ENCODE results near the gene TAF11L14.
"Not testable (repeated sequence)": the region's sequence is repeated elsewhere in the genome, so short reads cannot be mapped to it uniquely, and the experiment has no call there.

TAF11L14 gene

DNA sequence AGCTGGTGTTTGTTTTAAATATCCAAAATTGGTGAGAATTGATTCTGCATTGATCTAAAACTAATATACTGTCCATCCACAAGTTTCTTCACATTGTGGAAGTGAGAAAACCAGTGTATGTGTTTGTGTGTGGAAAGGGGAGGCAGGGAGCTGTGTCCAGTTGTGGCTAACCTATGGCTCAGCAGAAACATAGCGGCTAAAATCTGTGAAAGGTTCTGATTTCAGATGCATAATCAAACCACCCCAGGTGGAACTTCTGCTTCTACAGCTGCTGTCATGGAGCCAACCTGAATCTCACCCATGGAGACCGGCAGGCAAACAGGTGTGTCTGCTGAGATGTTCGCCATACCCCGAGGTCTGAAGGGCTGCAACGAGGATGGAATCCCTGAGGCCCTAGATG, at the start of gene TAF11L14:
TAF11L14 (plus strand) TSS at position 301 of the 400 bp plus-strand sequence.
- no peak for DNase-seq

DNA sequence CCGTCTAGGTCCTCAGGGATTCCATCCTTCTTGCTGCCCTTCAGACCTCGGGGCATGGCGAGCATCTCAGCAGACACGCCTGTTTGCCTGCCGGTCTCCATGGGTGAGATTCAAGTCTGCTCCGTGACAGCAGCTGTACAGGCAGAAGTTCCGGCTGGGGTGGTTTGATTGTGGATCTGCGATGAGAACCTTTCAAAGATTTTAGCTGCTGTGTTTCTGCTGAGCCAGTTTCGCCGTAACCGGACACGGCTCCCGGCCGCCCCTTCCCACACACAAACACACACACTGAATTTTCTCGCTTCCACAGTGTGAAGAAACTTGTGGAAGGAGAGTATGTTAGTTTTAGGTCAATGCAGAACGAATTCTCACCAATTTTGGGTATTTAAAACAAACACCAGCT, 48.6 kb upstream of the TAF11L14 start, which contains the start of gene TAF11L7:
TAF11L7 (minus strand) TSS at position 101 of the 400 bp plus-strand sequence.
- DNase-seq = not testable (repeated sequence)

DNA sequence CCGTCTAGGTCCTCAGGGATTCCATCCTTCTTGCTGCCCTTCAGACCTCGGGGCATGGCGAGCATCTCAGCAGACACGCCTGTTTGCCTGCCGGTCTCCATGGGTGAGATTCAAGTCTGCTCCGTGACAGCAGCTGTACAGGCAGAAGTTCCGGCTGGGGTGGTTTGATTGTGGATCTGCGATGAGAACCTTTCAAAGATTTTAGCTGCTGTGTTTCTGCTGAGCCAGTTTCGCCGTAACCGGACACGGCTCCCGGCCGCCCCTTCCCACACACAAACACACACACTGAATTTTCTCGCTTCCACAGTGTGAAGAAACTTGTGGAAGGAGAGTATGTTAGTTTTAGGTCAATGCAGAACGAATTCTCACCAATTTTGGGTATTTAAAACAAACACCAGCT, 43.4 kb upstream of the TAF11L14 start, which contains the start of gene TAF11L8:
TAF11L8 (minus strand) TSS at position 101 of the 400 bp plus-strand sequence.
- not testable (repeated sequence) for DNase-seq

DNA sequence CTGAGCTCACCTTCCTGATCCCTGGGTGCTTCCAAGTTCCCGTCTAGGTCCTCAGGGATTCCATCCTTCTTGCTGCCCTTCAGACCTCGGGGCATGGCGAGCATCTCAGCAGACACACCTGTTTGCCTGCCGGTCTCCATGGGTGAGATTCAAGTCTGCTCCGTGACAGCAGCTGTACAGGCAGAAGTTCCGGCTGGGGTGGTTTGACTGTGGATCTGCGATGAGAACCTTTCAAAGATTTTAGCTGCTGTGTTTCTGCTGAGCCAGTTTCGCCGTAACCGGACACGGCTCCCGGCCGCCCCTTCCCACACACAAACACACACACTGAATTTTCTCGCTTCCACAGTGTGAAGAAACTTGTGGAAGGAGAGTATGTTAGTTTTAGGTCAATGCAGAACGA, 40.0 kb upstream of the TAF11L14 start, which contains the start of gene TAF11L9:
TAF11L9 (minus strand) TSS at position 140 of the 400 bp plus-strand sequence.
- DNase-seq = not testable (repeated sequence)

DNA sequence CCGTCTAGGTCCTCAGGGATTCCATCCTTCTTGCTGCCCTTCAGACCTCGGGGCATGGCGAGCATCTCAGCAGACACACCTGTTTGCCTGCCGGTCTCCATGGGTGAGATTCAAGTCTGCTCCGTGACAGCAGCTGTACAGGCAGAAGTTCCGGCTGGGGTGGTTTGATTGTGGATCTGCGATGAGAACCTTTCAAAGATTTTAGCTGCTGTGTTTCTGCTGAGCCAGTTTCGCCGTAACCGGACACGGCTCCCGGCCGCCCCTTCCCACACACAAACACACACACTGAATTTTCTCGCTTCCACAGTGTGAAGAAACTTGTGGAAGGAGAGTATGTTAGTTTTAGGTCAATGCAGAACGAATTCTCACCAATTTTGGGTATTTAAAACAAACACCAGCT, 36.5 kb upstream of the TAF11L14 start, which contains the start of gene TAF11L10:
TAF11L10 (minus strand) TSS at position 101 of the 400 bp plus-strand sequence.
- DNase-seq = not testable (repeated sequence)

DNA sequence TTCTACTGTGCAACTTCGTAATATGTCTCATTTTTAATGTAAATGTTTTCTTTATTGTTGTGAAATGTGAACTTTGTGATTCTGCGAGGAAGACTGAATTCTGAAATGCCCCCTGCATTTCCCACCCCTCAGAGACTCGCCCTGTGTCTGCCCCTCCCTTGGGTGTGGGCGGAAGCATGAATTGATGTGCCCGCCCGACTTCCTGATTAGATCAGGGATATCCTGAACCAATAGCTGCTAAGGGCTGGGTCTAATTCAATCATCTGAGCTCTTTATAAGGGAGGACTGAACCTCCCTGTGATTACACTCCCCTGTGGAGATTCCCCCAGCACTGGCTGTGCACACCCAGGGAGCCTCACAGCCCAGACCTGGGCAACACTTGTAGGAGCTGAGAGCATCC, 30.4 kb upstream of the TAF11L14 start, which contains the start of gene TAF11L11:
TAF11L11 (plus strand) TSS at position 304 of the 400 bp plus-strand sequence.
- not testable (repeated sequence) for DNase-seq

DNA sequence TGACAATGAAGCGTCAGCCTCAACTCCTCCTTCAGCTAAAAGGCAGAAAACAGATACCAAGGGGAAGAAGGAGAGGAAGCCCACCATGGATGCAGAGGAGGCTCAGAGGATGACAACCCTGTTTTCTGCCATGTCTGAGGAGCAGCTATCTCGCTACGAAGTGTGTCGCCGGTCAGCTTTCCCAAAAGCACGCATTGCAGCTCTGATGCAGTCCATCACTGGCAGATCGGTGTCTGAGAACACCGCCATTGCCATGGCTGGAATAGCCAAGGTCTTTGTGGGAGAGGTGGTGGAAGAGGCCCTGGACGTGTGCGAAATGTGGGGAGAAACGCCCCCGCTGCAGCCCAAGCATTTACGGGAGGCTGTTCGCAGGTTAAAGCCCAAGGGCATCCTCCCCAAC, 29.3 kb upstream of the TAF11L14 start:
- no peak for DNase-seq

DNA sequence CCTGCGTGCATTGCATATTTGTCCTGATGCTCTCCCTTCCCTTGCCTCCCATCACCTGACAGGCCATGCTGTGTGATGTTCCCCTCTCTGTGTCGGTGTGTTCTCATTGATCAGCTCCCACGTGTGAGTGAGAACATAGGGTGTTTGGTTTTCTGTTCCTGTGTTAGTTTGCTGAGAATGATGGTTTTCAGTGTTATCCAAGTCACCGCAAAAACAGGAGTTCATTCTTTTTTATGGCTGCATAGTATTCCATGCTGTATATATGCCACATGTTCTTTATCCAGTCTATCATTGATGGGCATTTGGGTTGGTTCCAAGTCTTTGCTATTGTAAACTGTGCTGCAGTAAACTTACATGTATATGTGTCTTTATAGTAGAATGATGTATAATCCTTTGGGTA, 26.8 kb upstream of the TAF11L14 start:
- not testable (repeated sequence) for DNase-seq

DNA sequence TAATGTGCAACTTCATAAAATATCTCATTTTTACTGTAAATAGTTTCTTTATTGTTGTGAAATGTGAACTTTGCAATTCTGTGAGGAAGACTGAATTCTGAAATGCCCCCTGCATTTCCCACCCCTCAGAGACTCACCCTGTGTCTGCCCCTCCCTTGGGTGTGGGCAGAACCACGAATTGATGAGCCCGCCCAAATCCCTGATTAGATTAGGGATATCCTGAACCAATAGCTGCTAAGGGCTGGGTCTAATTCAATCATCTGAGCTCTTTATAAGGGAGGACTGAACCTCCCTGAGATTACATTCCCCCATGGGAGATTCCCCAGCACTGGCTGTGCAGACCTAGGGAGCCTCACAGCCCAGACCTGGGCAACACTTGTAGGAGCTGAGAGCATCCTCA, 24.2 kb upstream of the TAF11L14 start, which contains the start of gene TAF11L12:
TAF11L12 (plus strand) TSS at position 301 of the 400 bp plus-strand sequence.
- not testable (repeated sequence) for DNase-seq

DNA sequence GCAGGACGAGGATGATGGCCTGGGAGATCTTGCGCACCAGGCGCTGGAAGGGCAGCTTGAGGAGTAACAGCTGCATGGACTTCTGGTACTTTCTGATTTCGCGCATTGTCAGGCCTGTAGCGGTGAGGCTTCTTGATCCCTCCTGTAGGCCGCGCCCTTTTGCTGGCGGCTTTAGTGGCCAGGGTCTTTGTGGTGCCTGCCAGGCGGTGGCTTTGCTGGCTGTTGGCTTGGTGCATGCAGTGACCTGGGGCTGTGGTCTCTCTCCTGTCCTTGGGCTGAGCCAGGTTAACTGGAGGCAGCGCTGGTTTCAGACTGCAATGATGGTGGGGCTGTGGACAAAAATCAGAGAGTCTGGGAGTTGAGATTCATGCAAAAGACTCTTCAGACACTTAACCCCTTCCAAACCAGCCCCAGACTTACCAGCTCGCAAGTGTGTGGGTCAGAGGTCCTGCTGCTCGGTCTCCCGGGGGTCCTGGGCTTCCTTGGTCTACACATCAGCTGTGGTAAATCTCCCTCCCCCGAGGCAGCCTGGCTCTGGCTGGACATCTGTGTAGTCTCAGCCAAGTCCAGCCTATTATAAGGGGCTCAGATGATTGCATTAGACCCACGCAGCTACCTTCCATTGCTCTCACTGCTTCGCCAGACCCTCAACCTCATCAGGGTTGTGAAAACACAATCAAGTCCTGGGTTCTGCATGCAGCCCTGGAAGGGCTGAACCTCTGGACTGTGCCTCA, 19.2 kb upstream of the TAF11L14 start:
- no peak for DNase-seq

DNA sequence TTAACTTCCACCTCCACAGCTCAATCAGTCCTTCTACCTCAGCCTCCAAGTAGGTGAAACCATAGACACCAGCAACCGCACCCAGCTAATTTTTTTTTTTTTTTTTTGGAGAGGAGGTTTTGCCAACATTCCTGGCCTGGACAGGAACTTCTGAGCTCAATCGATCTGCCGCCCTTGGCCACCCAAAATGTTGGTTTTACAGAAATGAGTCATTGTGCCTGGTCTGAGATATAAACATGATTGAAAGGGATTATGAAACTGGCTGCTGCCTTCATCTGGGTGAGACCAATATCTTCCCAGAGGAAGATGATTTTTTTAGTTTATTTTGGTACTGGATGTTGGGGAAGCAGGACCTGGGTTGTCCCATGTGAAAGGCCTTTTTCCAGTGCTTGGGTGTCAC, 14.9 kb upstream of the TAF11L14 start:
- no peak for DNase-seq

DNA sequence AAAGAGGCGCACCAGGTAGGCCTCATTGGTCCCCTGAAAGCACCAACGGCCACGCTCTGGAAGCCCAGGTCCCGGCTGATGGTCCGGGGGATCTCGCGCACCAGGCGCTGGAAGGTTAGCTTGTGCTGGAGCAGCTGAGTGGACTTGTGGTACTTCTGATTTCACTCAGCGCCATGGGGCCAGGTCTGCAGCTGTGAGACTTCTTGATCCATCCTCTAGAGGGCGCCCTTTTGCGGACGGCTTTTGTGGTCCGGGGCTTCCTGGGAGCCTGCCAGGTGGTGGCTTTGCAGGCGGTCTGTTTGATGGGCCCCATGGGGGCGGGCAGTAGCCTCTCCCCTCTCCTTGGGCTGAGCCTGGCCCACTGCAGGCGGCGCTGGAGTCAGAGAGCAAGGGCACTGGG, 13.6 kb upstream of the TAF11L14 start:
- DNase-seq = no peak

DNA sequence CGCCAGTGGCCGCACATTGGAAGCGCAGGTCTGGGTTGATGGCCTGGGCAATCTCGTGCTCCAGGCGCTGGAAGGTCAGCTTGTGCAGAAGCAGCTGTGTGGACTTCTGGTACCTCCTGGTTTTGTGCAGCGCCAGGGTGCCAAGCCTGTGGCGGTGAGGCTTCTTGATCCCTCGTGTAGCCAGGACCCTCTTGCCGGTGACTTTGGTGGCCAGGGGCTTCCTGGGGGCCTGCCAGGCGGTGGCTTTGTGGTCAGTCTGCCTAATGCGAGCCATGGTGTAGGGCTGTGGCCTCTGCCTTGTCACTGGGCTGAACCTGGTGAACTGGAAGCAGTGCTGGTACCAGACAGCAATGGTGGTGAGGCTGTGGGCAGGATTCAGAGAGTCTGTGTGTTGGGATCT, 8.6 kb upstream of the TAF11L14 start:
- no peak for DNase-seq

DNA sequence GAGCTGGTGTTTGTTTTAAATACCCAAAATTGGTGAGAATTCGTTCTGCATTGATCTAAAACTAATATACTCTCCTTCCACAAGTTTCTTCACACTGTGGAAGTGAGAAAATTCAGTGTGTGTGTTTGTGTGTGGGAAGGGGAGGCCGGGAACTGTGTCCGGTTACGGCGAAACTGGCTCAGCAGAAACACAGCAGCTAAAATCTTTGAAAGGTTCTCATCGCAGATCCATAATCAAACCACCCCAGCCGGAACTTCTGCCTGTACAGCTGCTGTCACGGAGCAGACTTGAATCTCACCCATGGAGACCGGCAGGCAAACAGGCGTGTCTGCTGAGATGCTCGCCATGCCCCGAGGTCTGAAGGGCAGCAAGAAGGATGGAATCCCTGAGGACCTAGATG, 2.5 kb upstream of the TAF11L14 start, which contains the start of gene TAF11L13:
TAF11L13 (plus strand) TSS at position 301 of the 400 bp plus-strand sequence.
- DNase-seq = not testable (repeated sequence)

DNA sequence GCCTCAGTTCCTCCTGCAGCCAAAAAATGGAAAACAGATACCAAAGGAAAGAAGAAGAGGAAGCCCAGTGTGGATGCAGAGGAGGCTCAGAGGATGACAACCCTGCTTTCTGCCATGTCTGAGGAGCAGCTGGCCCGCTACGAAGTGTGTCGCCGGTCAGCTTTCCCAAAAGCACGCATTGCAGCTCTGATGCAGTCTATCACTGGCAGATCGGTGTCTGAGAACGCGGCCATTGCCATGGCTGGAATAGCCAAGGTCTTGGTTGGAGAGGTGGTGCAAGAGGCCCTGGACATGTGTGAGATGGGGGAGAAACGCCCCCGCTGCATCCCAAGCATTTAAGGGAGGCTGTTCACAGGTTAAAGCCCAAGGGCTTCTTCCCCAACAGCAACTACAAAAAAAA, 15.0 kb downstream of the TAF11L14 start:
- not testable (repeated sequence) for DNase-seq

DNA sequence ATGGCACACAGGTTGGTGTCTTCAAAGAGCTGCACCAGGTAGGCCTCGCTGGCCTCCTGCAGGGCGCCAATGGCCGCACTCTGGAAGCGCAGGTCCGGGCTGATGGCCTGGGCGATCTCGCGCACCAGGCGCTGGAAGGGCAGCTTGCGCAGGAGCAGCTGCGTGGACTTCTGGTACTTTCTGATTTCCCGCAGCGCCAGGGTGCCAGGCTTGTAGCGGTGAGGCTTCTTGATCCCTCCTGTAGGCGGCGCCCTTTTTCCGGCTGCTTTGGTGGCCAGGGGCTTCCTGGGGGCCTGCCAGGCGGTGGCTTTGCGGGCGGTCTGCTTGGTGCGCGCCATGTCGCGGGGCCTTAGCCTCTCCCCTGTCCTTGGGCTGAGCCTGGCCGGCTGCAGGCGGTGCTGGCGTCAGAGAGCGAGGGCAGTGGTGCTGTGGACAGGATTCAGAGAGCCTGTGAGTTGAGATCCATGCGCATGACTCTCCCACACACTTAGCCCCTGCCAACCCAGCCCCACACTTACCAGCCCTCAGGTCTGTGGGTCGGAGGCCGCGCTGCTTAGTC, 21.0 kb downstream of the TAF11L14 start:
- DNase-seq = not testable (repeated sequence)

DNA sequence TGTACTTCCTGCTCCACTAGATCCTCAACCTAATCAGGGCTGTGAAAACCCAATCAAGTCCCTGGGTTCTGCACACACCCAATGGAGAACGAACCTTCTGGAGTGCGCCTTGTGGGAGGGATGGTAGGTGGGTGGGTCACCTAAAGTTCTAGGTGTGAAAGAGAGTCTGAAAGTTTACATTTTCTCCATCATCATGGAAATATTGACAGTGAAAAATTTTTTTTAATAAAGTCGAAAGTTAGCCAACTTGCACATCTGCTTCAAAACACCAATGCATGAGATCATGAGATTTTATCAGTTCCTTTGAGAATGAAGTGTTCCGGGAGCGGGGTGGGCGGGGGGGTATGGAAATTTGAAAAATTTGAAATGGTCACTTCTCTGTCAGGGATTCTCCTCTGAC, 21.7 kb downstream of the TAF11L14 start:
- no peak for DNase-seq

DNA sequence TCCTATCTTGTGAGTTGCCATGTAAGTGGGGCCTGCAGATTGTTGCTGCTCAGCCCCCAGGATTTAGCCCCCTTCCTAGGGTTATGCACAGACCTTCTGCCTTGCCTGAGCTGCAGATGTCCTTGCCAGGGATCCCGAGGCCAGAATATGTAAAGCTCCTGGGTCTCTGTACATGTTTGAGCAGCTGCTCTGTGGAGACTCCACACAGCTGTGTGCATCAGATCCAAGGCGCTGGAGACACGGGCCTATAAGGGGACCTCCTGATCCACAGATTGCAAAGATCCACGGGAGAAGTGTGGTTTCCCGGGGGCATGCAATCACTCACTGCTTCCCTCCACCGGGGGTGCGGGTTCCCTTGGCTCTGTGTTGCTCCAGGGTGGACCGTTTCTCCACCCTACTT, 28.9 kb downstream of the TAF11L14 start:
- DNase-seq = peak; percentile 23

DNA sequence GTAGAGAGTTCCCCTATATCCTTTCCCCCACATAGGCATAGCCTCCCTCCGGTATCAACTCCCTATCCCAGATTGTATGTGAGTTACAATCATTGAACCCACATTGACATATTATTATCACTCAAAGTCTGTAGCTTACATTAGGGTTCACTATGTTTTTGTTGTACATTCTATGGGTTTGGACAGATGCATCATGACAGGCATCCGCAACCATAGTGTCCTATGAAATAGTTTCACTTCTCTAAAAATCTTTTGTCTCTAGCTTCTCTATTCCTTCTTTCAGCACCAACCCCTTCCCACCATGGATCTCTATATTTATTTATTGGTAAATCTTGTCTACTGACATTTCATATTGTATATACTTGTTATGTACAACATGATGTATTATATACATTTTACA, 31.6 kb downstream of the TAF11L14 start:
- no peak for DNase-seq

DNA sequence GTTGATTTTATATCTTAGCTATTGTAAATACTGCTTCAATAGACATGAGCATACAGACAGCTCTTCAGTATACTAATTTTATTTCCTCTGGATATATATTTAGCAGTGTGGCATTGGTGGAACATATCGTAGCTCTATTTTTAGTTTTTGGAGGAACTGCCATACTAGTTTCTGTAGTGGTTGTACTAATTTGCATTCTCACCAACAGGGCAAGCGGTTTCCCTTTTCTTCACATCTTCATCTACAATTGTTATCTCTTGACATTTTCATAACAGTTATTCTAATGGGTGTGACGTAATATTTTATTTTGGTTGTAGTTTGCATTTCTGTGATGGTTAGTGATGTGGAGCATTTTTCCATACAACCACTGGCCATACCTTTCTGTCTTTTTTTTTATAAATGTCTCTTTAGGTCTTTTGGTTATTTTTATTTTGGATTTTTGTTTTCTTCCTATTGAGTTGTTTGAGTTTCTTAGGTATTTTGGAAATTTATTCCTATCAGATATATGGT, 32.5 kb downstream of the TAF11L14 start:
- DNase-seq = no peak

DNA sequence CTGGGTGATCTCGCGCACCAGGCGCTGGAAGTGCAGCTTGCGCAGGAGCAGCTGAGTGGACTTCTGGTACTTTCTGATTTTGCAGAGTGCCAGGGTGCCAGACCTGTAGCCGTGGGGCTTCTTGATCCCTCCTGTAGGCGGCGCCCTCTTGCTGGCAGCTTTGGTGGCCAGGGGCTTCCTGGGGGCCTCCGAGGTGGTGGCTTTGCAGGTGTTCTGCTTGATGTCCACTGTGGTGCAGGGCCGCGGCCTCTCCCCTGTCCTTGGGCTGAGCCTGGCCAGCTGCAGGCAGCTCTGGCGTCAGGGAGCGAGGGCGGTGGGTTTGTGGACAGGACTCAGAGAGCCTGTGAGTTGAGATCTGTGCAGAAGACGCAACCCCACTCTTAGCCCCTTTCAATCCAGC, 36.1 kb downstream of the TAF11L14 start:
- no peak for DNase-seq

DNA sequence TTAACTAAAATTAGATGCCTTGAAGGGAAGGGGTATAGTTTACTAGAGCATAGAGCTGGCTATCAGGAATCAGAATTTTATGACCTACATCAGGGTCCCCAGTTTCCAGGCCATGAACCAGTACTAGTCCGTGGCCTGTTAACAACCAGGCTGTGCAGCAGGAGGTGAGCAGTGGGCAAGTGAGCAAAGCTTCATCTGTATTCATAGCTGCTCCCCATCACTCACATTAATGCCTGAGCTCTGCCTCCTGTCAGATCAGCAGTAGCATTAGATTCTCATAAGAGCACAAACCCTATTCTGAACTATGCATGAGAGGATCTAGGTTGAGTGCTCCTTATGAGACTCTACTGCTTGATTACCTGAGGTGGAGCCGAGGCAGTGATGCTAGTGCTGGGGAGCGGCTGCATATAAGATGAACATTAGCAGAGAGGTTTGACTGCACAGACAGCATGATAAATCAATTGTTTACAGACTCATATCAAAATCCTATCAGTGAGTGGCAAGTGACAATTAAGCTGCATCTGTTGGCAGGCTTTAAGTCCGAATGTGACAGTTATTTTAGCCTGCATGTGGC, 44.6 kb downstream of the TAF11L14 start:
- DNase-seq = no peak

DNA sequence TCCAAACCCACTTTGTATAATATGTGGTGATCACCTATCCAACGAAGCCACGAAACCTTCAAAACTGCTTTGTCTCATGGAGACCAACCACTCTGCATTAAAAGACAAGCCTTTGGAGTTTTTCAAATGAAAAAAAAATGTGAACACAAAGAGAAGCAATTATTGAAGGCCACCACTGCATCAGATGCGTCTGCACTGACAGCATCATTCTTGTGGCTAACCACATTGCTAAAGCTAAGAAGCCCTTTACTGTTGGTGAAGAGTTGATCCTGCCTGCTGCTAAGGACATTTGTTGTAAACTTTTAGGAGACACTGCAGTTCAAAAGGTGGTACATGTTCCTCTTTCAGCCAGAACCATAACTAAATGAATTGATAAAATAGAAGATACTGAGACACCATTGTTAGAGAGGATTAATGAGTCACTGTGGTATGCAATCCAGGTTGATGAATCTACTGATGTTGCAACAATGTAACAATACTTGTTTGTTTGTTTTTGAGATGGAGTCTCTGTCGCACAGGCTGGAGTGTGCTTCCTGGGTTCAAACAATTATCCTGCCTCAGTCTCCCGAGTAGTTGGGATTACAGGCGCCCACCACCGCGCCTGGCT, 45.4 kb downstream of the TAF11L14 start:
- no peak for DNase-seq
